Hepatocyte (in vitro differentiated cells): ENCODE measurements around the gene CAPRIN1.

Experiments used
- CTCF ChIP-seq: fragments of 200-600 bp; sonication (generic); IDR thresholded peaks from 2 replicates; pipeline ENCODE4 v1.5.1; 2016; ENCODE audit warnings: antibody characterized with exemption, mild to moderate bottlenecking; ENCODE audit not compliant: poor library complexity
- EZH2 ChIP-seq: fragments of 200-600 bp; sonication (generic); IDR thresholded peaks from 2 replicates; pipeline ENCODE4 v1.6.1; 2016; ENCODE audit warnings: antibody characterized with exemption, mild to moderate bottlenecking, borderline replicate concordance

GRCh38 chr11:34021977-34022735 is 29.4 kb upstream of the CAPRIN1 start:
- no peak for TF ChIP-seq EZH2
- TF ChIP-seq CTCF, result no peak
